OCI-LY1 (cell line): ENCODE results near the gene EIF2S3.

Experiments used
- H2AFZ ChIP-seq: fragments of 200-600 bp; sonication (generic), shearing (Covaris generic); 2 replicates; pipeline ENCODE4 v1.6.0; 2014; ENCODE audit warnings: antibody characterized with exemption, mild to moderate bottlenecking, low read length
- H3F3A ChIP-seq: fragments of 200-600 bp; sonication (generic), shearing (Covaris generic); 2 replicates; pipeline ENCODE4 v1.6.0; 2014; ENCODE audit warnings: mild to moderate bottlenecking, antibody characterized with exemption, low read length, moderate library complexity; ENCODE audit not compliant: insufficient read depth
- H3K27ac ChIP-seq: fragments of 200-600 bp; sonication (generic); 2 replicates; pipeline ENCODE4 v1.5.1; 2014; ENCODE audit warnings: low read length, mixed run types, mild to moderate bottlenecking, low read depth; ENCODE audit not compliant: poor library complexity, severe bottlenecking
- H3K27me3 ChIP-seq: fragments of 200-600 bp; sonication (generic); 2 replicates; pipeline ENCODE4 v1.6.0; 2014; ENCODE audit warnings: antibody characterized with exemption, mild to moderate bottlenecking, low read length, moderate library complexity; ENCODE audit not compliant: insufficient read depth
- H3K36me3 ChIP-seq: fragments of 200-600 bp; sonication (generic); 2 replicates; pipeline ENCODE4 v1.6.1; 2014; ENCODE audit warnings: mild to moderate bottlenecking, antibody characterized with exemption, low read length, moderate library complexity, mixed read lengths; ENCODE audit not compliant: insufficient read depth
- H3K4me1 ChIP-seq: fragments of 200-600 bp; sonication (generic); 2 replicates; pipeline ENCODE4 v1.5.1; 2014; ENCODE audit warnings: mild to moderate bottlenecking, low read length, moderate library complexity; ENCODE audit not compliant: insufficient read depth, severe bottlenecking
- H3K4me2 ChIP-seq: fragments of 200-600 bp; sonication (generic), shearing (Covaris generic); 2 replicates; pipeline ENCODE4 v1.6.1; 2014; ENCODE audit warnings: low read length
- H3K4me3 ChIP-seq: fragments of 200-600 bp; sonication (generic); 2 replicates; pipeline ENCODE4 v1.5.1; 2014; ENCODE audit warnings: low read length, low read depth, mild to moderate bottlenecking, mixed read lengths; ENCODE audit not compliant: poor library complexity, severe bottlenecking
- H3K79me2 ChIP-seq: fragments of 200-600 bp; shearing (Covaris generic); 2 replicates; pipeline ENCODE4 v1.6.1; 2016; ENCODE audit warnings: mixed run types, low read length, mixed read lengths; ENCODE audit not compliant: insufficient read depth
- H3K9ac ChIP-seq: fragments of 200-600 bp; sonication (generic), shearing (Covaris generic); 2 replicates; pipeline ENCODE4 v1.6.1; 2014; ENCODE audit warnings: mild to moderate bottlenecking, low read length, mixed read lengths
- H3K9me2 ChIP-seq: fragments of 200-600 bp; sonication (generic), shearing (Covaris generic); 2 replicates; pipeline ENCODE4 v1.6.1; 2014; ENCODE audit warnings: low read depth, mild to moderate bottlenecking, low read length, mixed read lengths
- H3K9me3 ChIP-seq: fragments of 200-600 bp; shearing (Covaris generic); 2 replicates; pipeline ENCODE4 v1.6.1; 2014; ENCODE audit warnings: low read length, mixed read lengths
- H4K20me1 ChIP-seq: fragments of 200-600 bp; sonication (generic), shearing (Covaris generic); 2 replicates; pipeline ENCODE4 v1.6.0; 2016; ENCODE audit warnings: mild to moderate bottlenecking, low read length; ENCODE audit not compliant: insufficient read depth
- EZH2 ChIP-seq: fragments of 200-600 bp; sonication (generic), shearing (Covaris generic); IDR thresholded peaks from 2 replicates; pipeline ENCODE4 v1.8.0; 2017; ENCODE audit warnings: borderline replicate concordance, mixed run types, mild to moderate bottlenecking, antibody characterized with exemption, low read length, moderate library complexity, mixed read lengths
- TF ChIP-seq, protein P1 (sequence below): fragments of 200-600 bp; sonication (generic), shearing (Covaris generic); IDR thresholded peaks from 2 replicates; pipeline ENCODE4 v1.5.1; 2017; ENCODE audit warnings: mild to moderate bottlenecking, antibody characterized with exemption, low read length, moderate library complexity, mixed read lengths

EIF2S3 gene

DNA sequence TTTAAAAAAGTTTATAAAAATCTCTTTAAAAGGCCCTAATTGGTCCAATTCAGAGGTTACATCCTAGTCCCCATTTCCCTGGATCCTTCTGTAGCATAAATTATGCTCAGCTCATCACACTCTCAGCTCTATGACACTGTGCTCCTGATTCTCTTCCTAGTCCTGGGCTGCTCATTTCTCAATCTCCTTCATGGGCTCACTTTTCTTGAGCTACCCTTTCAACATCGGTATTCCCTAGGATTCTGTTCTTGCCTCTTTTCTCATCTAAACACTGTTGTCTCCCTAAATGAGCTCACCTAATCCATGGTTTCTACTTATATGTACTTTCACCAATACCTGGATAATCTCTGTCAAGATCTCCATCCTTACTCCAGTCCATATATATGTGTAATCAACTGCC, 42.5 kb upstream of the EIF2S3 start:
- H2AFZ ChIP-seq, result no peak overlapping the region
- H3K36me3 ChIP-seq, result no peaks in the 10 kb centered on the region
- no peaks in the 10 kb centered on the region for H3F3A ChIP-seq
- no peak overlapping the region for H3K4me2 ChIP-seq
- TF ChIP-seq, protein P1, sequence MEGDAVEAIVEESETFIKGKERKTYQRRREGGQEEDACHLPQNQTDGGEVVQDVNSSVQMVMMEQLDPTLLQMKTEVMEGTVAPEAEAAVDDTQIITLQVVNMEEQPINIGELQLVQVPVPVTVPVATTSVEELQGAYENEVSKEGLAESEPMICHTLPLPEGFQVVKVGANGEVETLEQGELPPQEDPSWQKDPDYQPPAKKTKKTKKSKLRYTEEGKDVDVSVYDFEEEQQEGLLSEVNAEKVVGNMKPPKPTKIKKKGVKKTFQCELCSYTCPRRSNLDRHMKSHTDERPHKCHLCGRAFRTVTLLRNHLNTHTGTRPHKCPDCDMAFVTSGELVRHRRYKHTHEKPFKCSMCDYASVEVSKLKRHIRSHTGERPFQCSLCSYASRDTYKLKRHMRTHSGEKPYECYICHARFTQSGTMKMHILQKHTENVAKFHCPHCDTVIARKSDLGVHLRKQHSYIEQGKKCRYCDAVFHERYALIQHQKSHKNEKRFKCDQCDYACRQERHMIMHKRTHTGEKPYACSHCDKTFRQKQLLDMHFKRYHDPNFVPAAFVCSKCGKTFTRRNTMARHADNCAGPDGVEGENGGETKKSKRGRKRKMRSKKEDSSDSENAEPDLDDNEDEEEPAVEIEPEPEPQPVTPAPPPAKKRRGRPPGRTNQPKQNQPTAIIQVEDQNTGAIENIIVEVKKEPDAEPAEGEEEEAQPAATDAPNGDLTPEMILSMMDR, result no peak
- no peak for TF ChIP-seq EZH2
- no peaks in the 10 kb centered on the region for H4K20me1 ChIP-seq
- no peaks in the 10 kb centered on the region for H3K9me3 ChIP-seq
- no peak overlapping the region for H3K9ac ChIP-seq
- H3K27ac ChIP-seq, result no peak overlapping the region
- peaks cover 34% of the 10 kb centered on the region for H3K79me2 ChIP-seq
- peaks cover 12% of the 10 kb centered on the region for H3K4me1 ChIP-seq
- H3K4me3 ChIP-seq, result no peak overlapping the region
- no peaks in the 10 kb centered on the region for H3K9me2 ChIP-seq
- no peaks in the 10 kb centered on the region for H3K27me3 ChIP-seq

DNA sequence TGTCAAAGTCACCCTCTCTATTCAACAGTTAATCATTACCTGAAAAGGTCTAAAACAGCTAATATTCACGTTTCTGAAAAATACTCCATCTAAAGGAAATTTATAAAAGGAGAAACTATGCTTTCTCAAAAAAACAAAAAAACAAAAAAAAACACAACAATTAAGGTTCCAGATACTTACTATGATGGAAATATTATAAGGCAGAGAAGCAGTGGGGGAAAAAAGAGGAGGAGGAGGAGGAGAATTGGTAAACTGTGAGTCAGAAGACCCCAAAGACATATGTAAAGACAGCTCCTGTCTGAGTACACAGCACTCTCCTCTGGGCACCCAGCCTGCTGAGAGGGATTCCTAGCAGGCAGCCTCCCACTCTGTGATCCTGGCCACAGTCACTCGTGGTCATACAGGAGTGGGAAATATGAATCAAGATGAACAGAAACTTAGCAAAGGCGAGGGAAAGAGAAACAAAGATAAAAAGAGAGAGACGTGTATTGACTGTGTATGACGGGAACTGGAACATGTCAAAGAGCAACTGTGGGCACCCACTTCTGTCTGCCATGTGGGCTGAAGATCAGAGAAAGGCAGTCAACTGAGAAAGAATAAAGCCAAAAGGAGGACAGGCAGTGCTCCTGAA, 40.3 kb upstream of the EIF2S3 start:
- no peaks in the 10 kb centered on the region for H3K9me2 ChIP-seq
- no peak overlapping the region for H2AFZ ChIP-seq
- H4K20me1 ChIP-seq, result no peaks in the 10 kb centered on the region
- peaks cover 3% of the 10 kb centered on the region; the same call in 1 of the 2 replicates for H3K36me3 ChIP-seq
- no peaks in the 10 kb centered on the region for H3F3A ChIP-seq
- H3K9me3 ChIP-seq, result no peaks in the 10 kb centered on the region
- peaks cover 48% of the 10 kb centered on the region for H3K79me2 ChIP-seq
- H3K4me1 ChIP-seq, result peaks cover 15% of the 10 kb centered on the region
- no peak overlapping the region for H3K4me3 ChIP-seq
- no peak overlapping the region; the same call in 1 of the 2 replicates for H3K9ac ChIP-seq
- no peaks in the 10 kb centered on the region for H3K27me3 ChIP-seq
- peak overlapping the region; percentile 29; the same call in 1 of the 2 replicates for H3K4me2 ChIP-seq
- TF ChIP-seq EZH2, result no peak
- TF ChIP-seq, protein P1, result no peak
- no peak overlapping the region for H3K27ac ChIP-seq

DNA sequence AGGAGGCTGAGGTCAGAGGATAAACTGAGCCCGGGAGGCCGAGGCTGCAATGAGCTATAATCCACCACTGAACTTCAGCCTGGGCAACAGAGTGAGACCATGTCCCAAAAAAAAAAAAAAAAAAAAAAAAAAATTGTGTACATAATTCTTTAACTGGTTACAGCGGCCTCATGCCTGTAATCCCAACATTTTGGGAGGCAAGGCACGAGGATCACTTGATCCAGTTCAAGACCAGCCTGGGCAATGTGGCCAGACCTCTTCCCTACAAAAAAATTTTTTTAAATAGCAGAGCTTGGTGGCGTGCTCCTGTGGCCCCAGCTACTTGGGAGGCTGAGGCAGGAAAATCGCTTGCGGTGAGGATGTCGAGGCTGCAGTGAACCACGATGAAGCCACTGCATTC, 37.1 kb upstream of the EIF2S3 start:
- H3K27ac ChIP-seq, result no peak overlapping the region
- peaks cover 60% of the 10 kb centered on the region for H3K79me2 ChIP-seq
- no peak overlapping the region for H3K4me3 ChIP-seq
- peaks cover 39% of the 10 kb centered on the region for H3K4me1 ChIP-seq
- no peaks in the 10 kb centered on the region for H3F3A ChIP-seq
- no peak for TF ChIP-seq EZH2
- TF ChIP-seq, protein P1, result no peak
- H3K9me2 ChIP-seq, result no peaks in the 10 kb centered on the region
- H3K27me3 ChIP-seq, result no peaks in the 10 kb centered on the region
- no peaks in the 10 kb centered on the region for H4K20me1 ChIP-seq
- H2AFZ ChIP-seq, result no peak overlapping the region
- peaks cover 10% of the 10 kb centered on the region for H3K36me3 ChIP-seq
- H3K9ac ChIP-seq, result no peak overlapping the region
- no peak overlapping the region for H3K4me2 ChIP-seq
- no peaks in the 10 kb centered on the region for H3K9me3 ChIP-seq
